Stimulated activated naive CD4-positive, alpha-beta T cell treated with Interleukin-2 at 50 U/mL for 16 hours (primary cell): ENCODE measurements around the gene IREB2.
"Not testable (repeated sequence)": the region's sequence is repeated elsewhere in the genome, so short reads cannot be mapped to it uniquely, and the experiment has no call there.

Experiments used
- DNase-seq: peaks from one replicate; lab custom pipeline; 2025; lab: John Stamatoyannopoulos, UW

The IREB2 gene

GRCh38 chr15:78407608-78408354, 30.2 kb upstream of the IREB2 start:
- no peak for DNase-seq

GRCh38 chr15:78408355-78408640, 29.7 kb upstream of the IREB2 start:
- no peak for DNase-seq

DNA sequence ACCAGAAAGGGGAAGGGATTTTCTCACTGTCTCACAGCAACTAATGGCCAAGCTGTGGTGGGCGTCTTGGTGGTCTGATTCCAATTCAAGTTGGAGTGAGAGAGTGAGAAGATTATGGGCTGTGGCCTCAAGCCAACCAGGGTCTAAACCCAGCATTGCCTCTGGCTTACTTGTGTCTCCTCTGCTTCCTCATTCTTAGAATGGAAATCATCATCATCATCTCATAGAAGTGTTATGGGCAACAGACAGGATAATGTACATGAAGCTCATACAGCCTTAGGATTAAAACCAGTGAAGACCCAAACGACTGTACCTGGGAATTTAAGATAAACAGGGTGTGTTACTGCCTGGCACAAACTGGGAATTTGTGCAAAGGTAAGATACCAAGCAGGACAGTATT, 29.1 kb upstream of the IREB2 start:
- DNase-seq, result no peak

DNA sequence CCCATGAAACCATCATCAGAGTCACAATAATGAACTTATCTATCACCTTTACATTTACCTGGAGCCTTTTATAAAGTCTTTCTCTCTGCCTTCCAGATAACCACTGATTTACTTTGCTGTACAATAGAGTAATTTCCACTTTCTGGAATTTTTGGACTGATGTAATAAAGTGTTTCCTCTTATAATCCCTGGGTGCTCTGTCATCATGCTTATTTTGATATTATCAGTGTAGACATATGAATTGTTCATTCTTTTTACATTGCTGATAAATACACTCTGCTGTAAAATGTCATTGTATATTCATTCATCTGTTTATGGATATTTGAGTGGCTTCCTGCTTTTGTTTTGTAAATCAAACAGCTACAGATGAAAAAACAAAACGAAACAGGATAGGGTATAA, 27.0 kb upstream of the IREB2 start:
- DNase-seq, result no peak

GRCh38 chr15:78414621-78415250, 23.3 kb upstream of the IREB2 start:
- DNase-seq, result no peak

GRCh38 chr15:78415284-78415683, 22.7 kb upstream of the IREB2 start:
- DNase-seq, result no peak

DNA sequence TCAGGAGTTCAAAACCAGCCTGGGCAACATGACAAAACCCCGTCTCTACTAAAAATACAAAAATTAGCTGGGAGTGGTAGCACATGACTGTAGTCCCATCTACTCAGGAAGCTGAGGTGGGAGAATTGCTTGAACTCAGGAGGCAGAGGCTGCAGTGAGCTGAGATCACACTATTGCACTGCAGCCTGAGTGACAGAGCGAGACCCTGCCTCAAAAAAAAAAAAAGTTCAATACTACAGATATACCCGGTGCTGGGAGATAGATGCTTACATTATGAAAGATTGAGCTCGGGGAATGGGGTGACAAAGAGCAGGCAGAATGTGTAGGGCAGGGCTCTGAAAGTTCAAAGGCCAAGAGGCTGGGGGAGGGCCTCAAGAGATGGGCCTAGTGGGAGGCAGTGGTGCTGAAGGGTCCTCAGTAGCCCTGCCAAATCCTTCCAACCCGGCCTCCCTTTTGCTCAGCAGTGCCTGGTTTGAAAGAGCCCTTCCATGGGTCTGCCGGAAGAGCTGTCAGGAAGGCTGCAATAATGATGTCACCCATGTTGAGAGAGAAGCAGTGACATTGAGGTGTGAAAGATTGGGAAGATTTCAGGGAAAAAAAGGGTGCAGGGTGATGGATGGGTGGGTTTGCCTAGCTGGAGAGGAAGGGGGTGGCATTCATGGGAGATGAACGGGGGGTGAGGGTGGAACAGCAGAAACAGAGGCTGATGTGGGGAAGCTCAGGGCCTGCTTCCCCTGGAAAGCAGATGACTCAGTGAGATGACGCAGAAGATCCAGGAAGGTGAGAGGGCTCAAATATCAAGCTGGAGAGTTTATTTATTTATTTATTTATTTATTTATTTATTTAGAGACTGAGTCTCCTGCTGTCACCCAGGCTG, 20.0 kb upstream of the IREB2 start:
- no peak for DNase-seq

- no peak for DNase-seq
These were observed 19.3 kb upstream of the IREB2 start for GRCh38 chr15:78418686-78419085.

DNA sequence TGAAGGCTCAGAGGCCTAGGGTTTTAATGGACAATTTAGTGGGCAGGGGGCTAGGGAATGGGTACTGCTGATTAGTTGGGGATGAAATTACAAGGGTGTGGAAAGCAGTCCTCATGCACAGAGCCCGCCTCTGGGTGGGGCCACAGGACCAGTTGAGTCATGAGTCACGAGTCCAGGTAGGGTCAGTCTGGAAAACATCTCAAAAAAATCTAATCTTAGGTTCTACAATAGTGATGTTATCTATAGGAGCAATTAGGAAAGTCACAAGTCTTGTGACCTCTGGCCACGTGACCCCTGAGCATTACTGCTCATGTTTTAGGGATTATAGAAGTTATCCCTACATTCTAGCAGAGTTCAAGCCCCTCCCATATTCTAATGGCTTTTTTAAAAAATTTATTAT, 18.6 kb upstream of the IREB2 start:
- DNase-seq, result no peak

- DNase-seq, result no peak
These were observed 17.8 kb upstream of the IREB2 start for GRCh38 chr15:78420220-78420619.

DNA sequence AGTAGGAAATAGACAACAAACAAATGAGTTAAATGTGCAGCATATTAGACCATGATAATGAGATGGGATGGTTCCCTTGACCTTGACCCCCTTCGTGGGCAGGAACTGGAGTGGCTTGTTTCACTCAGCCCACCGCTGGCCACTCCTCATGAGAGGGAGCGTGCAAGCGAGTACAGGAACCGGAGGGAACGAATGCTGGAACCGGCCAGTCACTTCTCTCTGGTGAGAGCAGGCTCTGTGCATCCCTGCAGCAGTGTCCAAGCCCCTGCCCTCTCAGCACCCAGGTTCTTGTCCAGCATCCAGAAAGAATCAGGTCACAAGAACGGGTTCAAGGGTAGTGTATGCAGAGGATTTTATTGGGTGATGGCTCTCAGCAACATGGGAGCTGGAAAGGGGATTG, 17.2 kb upstream of the IREB2 start:
- no peak for DNase-seq

DNA sequence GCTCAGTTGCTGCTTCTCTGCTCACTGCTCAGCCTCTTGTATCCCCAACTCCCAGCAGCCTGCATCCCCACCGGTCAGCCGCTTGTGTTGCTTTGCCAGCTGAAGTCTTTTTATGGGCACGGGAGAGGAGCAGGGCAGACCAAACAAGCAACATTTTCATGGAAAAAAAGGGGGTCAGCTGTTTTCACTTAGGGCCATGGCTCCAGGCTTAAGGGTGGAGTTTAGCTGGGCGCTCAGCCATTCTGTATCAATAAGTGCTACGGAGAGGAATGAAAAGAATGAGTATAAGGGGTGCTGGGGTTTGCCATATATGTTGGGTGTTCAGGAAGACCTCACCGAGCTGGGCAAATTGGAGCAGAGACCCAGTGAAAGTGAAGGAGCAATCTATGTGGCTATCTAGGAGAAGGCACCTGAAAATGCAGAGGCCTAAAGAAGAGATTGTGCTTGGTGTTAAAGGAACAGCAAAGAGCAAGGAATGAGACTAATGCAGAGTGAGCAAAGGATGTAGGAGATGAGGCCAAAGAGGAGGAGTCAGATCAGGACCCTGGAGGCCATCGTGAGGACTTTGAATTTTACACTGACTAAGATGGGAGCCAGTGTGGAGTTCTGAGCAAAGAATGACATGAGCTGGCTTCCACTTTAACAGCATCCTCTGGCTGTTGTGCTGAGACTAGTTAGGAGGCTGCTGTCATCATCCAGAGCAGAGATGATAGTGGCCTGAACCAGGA, 16.6 kb upstream of the IREB2 start:
- DNase-seq, result no peak

- peak; percentile 44 for DNase-seq
These were observed 15.3 kb upstream of the IREB2 start for GRCh38 chr15:78422571-78423340.

GRCh38 chr15:78424673-78425072, 13.3 kb upstream of the IREB2 start:
- no peak for DNase-seq

GRCh38 chr15:78425643-78426042, 12.4 kb upstream of the IREB2 start:
- no peak for DNase-seq

DNA sequence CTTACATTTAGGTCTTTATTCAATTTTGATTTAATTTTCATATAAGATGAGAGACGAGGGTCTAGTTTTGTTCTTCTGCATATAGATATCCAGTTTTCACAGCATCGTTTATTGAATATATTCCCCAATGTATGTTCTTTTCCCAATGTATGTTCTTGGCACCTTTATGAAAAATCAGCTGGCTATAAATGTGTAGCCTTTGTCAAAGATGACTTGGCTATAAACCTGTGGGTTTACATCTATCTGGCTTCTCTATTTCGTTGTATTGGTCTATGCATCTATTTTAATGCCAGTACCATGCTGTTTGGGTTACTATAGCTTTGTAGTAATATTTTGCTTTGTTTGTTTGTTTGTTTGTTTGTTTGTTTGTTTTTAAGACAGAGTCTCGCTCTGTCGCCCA, 11.7 kb upstream of the IREB2 start:
- DNase-seq, result no peak

DNA sequence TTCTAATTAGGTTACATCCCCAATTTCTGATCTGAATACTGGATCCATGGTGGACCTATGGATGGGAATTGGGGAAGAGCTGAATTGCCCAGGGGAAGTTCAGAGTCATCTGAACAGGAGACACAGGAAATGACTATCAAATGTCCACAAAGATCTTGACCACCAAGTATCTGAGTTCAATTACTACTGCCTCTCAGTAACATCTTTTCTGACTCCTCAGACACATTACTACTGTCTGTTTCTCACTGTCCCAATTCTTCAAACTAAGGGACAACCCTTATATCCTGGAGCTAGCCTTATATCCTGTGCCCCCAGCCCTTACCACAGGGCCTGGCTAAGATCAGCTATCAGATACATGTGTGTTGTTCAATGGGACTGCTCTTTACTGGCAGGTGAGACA, 10.1 kb upstream of the IREB2 start:
- no peak for DNase-seq

GRCh38 chr15:78429477-78429876, 8.5 kb upstream of the IREB2 start:
- no peak for DNase-seq

- no peak for DNase-seq
These were observed 6.1 kb upstream of the IREB2 start for GRCh38 chr15:78431955-78432354.

- DNase-seq, result no peak
These were observed 5.4 kb upstream of the IREB2 start for GRCh38 chr15:78432664-78433063.

- DNase-seq, result no peak
These were observed 3.9 kb upstream of the IREB2 start for GRCh38 chr15:78434134-78434533.

GRCh38 chr15:78434711-78435110, 3.3 kb upstream of the IREB2 start:
- not testable (repeated sequence) for DNase-seq
